Transverse colon (tissue), 4 donors: ENCODE results near the gene EDAR.

Source experiments
- CTCF ChIP-seq, 5 experiments: fragments of 200-600 bp in 3 of 5; fragments of 450-650 bp in 2 of 5; sonication (generic) in 3 of 5; IDR thresholded peaks; 1 replicate in 2 of 5; 2 replicates in 3 of 5; pipeline ENCODE4 v1.5.1; 2016 to 2017; ENCODE audit warnings: antibody characterized with exemption in 5 of 5, inconsistent platforms in 3 of 5, mild to moderate bottlenecking in 2 of 5, moderate library complexity in 1 of 5
- POLR2AphosphoS5 ChIP-seq, 3 donors: sonication (generic); formaldehyde crosslinking; IDR thresholded peaks; one replicate each; pipeline ENCODE4 v1.6.1; 2016; ENCODE audit warnings: antibody characterized with exemption in 3 of 3

GRCh38 chr2:108923736-108924579, 65.1 kb downstream of the EDAR start:
- TF ChIP-seq CTCF (IDR thresholded peaks at IDR 0.05): no peak
- TF ChIP-seq POLR2AphosphoS5 (IDR thresholded peaks at IDR 0.05): peak in 2 of 3 donors; percentile 10 to 37
